GM12873 (cell line): ENCODE data around the gene ASAP2.

Source experiments
- TF ChIP-seq, protein P1 (sequence below): IDR thresholded peaks from 2 replicates; pipeline ENCODE4 v1.5.1; 2012; ENCODE audit warnings: low read depth, mild to moderate bottlenecking, moderate library complexity, low read length, control low read depth; ENCODE audit not compliant: insufficient read depth; ENCODE audit errors: missing control alignments

The ASAP2 gene

DNA sequence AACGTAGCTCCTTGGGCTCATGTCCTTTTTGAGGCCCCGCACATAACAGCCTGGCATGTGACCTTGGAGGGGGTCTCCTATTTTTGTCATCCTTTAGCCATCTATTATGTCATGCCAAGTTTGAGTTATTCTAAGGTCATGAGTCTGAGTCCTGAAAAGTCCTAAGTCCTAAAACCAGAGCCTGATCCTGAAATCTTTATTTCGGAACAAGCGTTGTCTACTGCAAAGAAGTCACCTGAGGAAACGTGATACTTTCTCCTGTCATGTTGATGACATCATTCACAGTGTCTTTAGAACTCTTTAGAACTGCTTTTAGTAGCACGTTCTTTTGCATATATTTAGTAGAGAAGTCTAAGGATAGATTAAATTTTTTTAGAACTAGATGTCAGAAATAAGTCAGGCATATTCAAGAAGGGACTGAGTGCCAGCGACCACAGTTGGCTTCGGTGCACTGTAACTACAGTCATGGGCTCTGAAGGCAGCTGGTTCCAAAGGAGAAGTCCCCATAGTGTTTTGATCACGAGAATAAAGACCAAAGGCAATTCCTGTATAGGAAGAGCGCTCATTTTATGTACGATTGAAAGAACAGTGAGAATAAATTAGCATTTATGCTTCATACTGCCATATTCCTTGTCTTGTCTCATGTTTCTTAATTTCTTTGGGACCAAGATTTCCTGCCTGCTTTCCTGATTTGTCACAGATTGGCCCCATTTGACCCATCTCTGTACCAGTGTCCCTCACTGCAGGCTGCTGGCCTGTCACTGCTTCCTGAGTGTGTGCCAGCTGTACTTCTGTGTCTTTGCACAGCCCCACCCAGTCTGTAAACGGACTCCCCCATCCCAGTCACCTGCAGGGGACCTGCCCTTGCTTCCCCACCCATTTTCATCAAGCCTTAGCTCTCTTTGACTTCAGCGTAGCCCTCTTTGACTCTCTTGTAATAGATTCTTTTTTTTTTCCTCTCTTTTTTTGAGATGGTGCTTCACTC is 75.8 kb downstream of the ASAP2 start:
- TF ChIP-seq, protein P1, sequence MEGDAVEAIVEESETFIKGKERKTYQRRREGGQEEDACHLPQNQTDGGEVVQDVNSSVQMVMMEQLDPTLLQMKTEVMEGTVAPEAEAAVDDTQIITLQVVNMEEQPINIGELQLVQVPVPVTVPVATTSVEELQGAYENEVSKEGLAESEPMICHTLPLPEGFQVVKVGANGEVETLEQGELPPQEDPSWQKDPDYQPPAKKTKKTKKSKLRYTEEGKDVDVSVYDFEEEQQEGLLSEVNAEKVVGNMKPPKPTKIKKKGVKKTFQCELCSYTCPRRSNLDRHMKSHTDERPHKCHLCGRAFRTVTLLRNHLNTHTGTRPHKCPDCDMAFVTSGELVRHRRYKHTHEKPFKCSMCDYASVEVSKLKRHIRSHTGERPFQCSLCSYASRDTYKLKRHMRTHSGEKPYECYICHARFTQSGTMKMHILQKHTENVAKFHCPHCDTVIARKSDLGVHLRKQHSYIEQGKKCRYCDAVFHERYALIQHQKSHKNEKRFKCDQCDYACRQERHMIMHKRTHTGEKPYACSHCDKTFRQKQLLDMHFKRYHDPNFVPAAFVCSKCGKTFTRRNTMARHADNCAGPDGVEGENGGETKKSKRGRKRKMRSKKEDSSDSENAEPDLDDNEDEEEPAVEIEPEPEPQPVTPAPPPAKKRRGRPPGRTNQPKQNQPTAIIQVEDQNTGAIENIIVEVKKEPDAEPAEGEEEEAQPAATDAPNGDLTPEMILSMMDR: no peak

DNA sequence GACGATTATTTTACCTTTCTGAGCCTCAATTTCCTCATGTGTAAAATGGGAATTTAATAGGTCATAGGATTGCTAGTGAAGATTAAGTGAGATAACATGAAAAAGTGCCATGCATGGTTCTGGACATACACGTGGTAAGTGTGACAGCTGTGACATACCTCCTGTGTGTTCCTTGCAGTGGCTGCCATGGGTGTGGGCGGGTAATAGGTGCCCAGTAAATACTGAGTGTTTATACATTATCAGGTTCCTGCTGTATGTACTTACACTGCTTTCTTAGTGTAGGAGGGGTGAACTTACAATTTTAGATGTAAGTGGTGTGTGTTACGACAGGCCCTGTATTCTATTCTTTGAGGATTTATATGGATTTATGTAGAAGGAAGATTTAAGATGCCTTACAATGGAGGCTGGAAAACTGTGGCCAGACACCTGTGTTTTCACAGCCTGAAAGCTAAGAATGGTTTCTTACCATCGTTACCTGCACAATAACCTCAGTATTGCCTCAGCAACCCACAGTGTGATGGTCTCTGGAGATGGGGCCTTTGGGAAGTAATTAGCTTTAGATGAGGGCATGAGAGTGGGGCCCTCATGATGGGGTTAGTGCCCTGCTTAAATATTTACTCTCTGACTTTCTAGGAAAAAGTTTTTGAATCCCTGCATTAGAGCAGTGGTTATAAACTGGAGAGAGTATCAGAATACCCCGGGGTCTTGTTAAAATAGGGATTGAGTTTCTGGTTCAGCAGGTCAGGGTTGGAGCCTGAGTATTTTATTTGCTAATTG is 78.1 kb downstream of the ASAP2 start:
- TF ChIP-seq, protein P1: no peak

DNA sequence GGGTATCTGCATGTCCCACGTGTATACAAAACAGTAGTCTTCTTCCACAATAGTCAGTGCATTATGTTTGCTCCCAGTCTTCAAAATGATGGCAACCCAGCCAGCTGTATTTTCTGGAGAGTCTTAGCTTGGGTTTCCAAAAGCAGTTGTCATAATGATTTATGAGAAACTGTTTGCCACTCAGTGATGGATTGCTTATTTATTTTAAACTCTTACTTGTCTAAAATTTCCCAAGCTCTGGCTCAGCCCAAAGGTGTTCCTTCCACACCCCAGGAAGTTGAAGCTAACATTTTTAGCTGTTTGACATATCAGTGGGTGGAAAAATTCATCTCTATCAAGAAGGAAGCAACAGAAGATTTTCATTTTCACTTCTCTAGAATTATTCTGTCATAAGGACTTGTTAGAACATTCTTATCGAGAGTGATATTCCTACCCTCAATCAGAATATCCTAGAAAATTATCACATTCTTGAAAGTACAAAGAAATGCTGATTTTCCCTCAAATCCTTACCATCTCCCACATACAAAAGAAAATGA is 78.8 kb downstream of the ASAP2 start:
- TF ChIP-seq, protein P1: no peak

DNA sequence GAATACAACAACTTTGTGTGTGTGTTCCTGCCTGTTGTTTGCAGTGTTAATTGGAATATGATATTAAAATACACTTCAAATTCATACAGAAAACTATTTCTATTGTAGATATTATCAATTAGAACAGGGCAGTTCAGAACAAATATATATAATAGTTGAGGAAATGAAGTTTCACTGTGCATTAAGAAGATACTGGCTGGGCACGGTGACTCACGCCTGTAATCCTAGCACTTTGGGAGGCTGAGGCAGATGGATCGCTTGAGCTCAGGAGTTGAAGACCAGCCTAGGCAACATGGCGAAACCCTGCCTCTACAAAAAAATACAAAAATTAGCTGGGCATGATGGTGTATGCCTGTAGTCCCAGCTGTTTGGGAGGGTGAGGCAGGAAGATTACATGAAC is 79.3 kb downstream of the ASAP2 start:
- TF ChIP-seq, protein P1: no peak

DNA sequence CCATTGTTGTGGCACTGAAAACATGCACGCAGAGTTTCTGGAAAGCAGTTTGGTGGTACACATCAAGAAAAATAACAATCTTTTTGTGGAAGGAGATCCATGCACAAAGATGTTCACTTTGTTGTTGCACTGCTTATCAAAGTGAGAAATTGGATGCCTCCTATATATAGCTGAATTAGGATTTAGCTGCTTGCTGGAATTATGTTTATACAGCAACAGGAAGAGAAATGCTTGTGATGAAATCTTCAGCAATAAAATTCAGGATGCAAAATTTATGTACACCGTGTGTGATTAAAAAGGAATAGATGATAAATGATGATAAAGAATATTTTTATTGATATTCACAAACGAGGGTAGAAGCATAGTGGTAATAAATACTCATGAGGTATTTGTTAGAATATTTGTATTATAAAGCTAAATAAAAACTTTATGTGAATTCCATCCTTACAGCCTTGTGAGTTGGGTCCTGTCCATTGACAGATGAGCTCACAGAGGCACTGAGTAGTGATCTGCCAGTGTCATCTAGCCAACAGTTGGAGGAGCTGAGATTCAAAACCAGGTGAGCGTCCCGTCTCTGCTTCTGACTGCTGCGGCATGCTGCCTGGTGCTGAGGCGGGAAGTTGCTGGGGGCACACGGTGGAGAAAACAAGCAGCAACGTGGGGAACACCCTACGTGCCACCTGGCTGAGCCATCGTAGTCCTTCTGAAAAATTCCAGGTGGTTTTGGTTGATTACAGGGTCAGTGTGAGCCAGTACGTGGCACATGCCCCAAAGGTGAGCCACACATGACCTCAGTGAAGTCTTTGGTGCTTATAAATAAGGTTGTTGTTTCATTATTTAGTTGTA is 80.2 kb downstream of the ASAP2 start:
- TF ChIP-seq, protein P1: no peak

DNA sequence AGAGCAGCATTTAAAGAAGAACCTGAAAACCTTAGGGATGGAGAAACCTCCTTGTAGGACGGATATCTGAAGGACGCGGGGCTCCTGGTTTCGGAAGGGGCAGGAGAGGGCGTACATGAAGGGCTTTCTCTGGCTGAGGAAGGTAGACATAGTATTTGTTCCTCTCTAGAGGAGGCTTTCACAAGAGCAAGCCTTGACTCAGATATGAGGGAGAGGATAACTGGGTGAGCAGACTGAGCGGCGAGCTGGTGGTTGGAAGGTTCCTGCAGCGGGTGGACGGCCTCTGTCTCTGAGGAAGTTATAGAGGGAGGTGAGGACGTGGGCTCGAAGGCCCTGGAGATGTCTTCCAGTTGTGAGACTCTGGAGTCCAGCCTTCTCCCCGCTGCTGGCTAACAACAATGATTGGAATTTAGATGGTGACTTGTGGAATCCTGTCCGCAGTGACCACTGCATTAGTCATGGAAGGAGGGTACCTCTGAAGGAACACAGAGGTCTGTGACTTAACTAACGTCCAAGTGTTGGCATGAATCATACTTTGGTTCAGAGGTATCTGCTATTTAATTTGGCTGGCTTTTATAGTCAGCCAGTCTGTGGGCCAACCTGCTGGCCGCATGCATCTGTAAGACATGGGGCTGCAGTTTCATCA is 80.9 kb downstream of the ASAP2 start:
- TF ChIP-seq, protein P1: no peak
